Dedifferentiated amniotic fluid mesenchymal stem cell (primary cell): ENCODE data around the gene GLYATL3.
"Not testable (repeated sequence)": the region's sequence is repeated elsewhere in the genome, so short reads cannot be mapped to it uniquely, and the experiment has no call there.

Experiments
- DNase-seq: peaks from one replicate; pipeline ENCODE4 v3.0.0-alpha.2; 2016; ENCODE audit errors: extremely low spot score

GLYATL3 gene

DNA sequence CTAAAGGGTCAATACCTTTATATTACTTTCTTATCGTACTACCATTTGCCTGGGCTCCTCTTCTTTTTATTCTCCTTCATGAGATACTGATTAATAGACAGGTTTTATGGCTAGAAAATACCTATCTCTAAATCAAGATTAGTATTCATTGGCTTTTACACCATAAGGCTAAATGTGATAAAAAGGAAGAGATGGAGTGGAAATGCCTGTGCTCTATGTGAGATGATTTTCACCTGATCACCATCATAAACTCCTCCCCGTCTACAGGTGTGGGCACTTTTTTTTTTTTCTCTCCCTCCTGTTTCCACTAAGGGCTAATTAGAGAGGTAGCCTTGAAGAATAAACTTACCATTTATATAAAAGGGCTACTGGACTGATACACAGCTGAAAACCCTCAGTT lies at the start of gene GLYATL3:
TSS of gene GLYATL3 (plus strand) at position 301 of the 400 bp plus-strand sequence. CDS start 12,068 bp downstream, outside the sequence.
- DNase-seq = no peak

GRCh38 chr6:49453221-49453620 lies 46.5 kb upstream of the GLYATL3 start:
- DNase-seq = no peak

DNA sequence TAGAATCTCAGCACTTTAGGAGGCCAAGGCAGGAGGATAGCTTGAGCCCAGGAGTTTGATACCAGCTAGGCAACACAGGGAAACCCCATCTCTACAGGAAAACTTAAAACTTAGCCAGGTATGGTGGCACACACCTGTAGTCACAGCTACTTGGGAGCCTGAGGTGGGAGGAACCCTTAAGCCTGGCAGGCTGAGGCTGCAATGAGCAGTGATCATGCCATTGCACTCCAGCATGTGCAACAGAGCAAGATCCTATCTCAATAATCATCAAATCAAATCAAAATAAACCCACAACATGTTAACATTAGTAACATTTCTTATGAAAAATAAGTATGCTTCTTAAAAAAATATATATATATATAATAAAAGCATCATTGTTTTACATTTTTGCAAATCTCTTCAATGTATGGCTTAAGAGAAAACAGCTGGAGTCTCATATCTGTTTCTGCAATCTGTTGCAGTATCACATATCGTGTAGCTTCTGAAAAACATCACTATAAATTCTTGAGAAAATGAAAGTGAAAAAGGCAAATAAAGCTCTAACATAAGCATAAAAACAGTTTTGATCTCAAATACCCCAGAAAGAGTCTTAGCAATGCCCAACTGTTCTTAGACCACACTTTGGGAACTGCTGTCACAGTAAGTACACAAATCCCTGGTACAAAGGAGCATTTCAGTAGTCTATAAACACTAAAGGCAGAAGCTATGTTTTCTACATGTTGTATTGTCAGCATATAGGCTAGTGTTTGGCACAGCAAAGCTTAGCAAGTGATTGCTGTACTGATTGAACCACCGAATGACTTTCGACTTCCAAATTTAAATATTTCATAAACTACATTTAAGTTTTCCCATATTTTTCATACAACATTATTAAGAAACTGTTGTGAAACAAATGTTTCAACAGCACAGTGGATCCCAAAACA lies 44.7 kb upstream of the GLYATL3 start:
- no peak for DNase-seq

GRCh38 chr6:49457771-49458170 lies 42.0 kb upstream of the GLYATL3 start:
- no peak for DNase-seq

GRCh38 chr6:49462071-49462470 lies 37.7 kb upstream of the GLYATL3 start:
- DNase-seq = no peak

- DNase-seq = no peak
These were observed 37.2 kb upstream of the GLYATL3 start for GRCh38 chr6:49462599-49462926.

- DNase-seq = peak; percentile 97
These were observed 36.7 kb upstream of the GLYATL3 start, which contains the start of the genes CENPQ and MMUT for GRCh38 chr6:49462927-49463611. Gene CENPQ (plus strand): TSS chr6:49463370. CDS start chr6:49470177, 6,807 bp downstream. Gene MMUT (minus strand): TSS chr6:49463253. CDS start chr6:49459466, 3,787 bp downstream.

- DNase-seq = no peak
These were observed 36.1 kb upstream of the GLYATL3 start for GRCh38 chr6:49463612-49463967.

GRCh38 chr6:49464691-49465090 lies 35.0 kb upstream of the GLYATL3 start:
- no peak for DNase-seq

DNA sequence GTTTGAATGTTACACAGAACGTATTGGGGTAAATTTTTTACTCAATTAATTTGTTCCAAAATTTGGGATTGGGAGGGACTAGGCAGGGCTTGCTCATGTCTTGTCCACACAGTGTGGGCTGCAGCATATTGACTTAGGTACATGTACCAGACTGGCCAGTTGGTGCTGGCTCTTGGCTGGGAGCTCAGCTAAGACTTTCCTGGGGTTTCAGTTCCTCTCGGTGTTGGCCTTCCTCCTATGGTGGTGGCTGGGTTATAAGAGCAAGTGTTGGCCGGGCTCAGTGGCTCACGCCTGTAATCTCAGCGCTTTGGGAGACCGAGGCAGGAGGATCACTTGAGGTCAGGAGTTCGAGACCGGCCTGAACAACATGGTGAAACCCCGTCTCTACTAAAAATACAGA lies 31.7 kb upstream of the GLYATL3 start:
- no peak for DNase-seq

DNA sequence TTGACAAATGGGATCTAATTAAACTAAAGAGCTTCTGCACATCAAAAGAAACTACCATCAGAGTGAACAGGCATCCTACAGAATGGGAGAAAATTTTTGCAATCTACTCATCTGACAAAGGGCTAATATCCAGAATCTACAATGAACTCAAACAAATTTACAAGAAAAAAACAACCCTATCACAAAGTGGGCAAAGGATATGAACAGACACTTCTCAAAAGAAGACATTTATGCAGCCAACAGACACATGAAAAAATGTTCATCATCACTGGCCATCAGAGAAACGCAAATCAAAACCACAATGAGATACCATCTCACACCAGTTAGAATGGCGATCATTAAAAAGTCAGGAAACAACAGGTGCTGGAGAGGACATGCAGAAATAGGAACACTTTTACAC lies 23.2 kb upstream of the GLYATL3 start:
- DNase-seq = not testable (repeated sequence)

- no peak for DNase-seq
These were observed 20.3 kb upstream of the GLYATL3 start for GRCh38 chr6:49479308-49479970.

- DNase-seq = not testable (repeated sequence)
These were observed 17.9 kb upstream of the GLYATL3 start for GRCh38 chr6:49481846-49482245.

DNA sequence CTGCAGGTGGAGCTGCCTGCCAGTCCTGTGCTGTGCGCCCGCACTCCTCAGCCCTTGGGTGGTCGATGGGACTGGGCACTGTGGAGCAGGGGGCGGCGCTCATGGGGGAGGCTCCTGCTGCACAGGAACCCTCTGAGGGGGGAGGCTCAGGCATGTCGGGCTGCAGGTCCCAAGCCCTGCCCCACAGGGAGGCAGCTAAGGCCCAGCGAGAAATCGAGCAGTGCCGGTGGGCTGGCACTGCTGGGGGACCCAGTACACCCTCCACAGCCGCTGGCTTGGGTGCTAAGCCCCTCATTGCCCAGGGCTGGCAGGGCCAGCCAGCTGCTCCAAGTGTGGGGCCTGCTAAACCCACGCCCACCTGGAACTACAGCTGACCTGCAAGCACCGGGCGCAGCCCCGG lies 16.3 kb upstream of the GLYATL3 start:
- DNase-seq = not testable (repeated sequence)

GRCh38 chr6:49490633-49491032 lies 9.1 kb upstream of the GLYATL3 start:
- DNase-seq = no peak

DNA sequence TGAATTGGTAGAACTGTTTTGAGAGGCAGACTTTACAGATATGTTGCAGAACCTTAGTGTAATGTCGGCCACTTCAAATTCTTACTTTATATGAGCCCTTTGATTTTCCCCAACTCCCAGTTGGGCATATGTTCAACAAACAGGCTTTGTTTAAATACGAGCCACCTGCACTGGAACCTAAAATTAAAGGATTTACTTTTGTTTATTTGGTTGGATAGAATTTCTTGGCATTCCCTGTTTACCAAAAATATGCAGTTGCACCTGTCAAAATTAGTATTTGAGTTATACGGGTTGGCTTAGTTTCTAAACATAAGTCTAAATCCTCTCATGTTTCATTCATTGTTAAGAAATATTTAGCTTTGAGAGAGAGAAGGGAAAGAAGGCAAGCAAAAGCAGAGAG lies 2.4 kb upstream of the GLYATL3 start:
- DNase-seq = no peak

DNA sequence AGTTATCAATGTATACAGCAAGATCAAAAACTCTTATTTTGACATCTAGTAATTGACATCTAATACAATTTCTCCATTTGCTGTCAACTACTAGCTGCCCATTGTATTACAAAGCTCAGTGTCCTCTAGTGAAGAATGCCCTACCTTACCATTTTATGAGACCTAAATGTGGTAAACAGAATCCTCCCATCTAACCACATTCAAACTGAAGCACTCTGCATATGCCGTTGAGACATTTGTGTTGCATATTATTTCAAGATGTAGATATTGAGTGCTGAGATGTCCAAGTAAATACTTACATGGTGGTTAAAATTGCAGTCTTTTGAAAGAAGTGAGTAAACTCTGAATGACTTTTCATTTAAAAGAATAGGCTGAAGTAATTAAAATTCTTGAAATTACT lies 597 bp upstream of the GLYATL3 start:
- DNase-seq = no peak

DNA sequence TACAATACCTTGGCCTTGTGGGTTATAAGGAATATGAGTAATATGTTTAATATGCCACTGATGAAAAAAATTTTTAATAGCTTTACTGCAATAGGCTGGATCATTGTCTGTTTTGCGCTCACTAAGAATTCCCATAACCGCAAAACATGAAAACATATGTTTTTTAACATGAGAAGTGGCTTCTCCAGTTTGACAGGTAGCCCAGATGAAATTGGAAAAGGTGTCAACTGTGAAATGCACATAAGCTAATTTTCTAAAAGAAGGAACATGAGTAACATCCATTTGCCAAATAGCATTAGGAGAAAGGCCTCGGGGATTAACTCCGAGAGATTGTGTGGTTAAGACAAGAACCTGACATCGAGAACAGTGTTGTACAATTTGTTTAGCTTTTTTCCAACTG lies 4.9 kb downstream of the GLYATL3 start:
- no peak for DNase-seq

- no peak for DNase-seq
These were observed 6.9 kb downstream of the GLYATL3 start for GRCh38 chr6:49506569-49507111.

DNA sequence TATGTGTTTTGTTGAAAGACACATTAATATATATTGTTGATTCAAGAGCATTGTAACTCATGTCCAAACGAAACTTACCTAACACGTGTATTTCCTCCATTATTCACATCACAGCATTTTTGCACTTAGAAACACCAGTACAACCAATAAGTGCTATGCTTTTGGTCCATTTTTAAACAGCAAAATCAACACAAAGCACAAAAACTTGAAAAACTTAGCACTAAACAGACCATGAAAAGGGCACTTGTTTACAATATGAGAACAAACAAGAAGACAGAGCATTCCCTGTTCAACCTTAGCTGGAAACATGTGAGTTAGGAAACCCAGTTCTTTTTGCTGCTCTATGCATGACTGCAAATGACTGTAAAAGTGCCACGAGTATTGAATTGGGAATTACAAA lies 9.6 kb downstream of the GLYATL3 start:
- no peak for DNase-seq

- DNase-seq = no peak
These were observed 13.6 kb downstream of the GLYATL3 start for GRCh38 chr6:49513153-49513989.
